ENCODE measurements around the gene ETV1. TPM values are rescaled to one million over a fixed set of nuclear protein-coding genes. Genes with fewer than 3 reads are reported as not detected.

The ETV1 gene
- total and polyA plus RNA-seq, 9 of the 15 experiments (the other 6 are each of a cell fraction or from before 2014, with no cell fraction given) = 7.2 to 27.4 (median 14.0) TPM

GRCh38 chr7:13989126-13989948, at the start of gene ETV1 (continued):
- TF ChIP-seq CTCFL (IDR thresholded peaks at IDR 0.05; ENCODE audit: borderline replicate concordance, insufficient read depth, low read depth, low read length, poor library complexity, severe bottlenecking) = peak; percentile 67
- no peak for TF ChIP-seq RHOXF2B (CRISPR knock-in tag; conservative IDR thresholded peaks at IDR 0.05)
- no peak for TF ChIP-seq EP300 (IDR thresholded peaks at IDR 0.05; ENCODE audit: low read length)
- peak; percentile 30 for TF ChIP-seq TAF9B (IDR thresholded peaks at IDR 0.05; ENCODE audit: partially characterized antibody)
- TF ChIP-seq ZFX (CRISPR knock-in tag; IDR thresholded peaks at IDR 0.05) = no peak
- peak; percentile 61; the same call in 1 of the 2 replicates for TF ChIP-seq HMBOX1 (IDR thresholded peaks at IDR 0.05)
- no peak for TF ChIP-seq NR3C1 (CRISPR knock-in tag; IDR thresholded peaks at IDR 0.05)
- TF ChIP-seq XRCC4 (IDR thresholded peaks at IDR 0.05; ENCODE audit: extremely low read depth, insufficient read depth, insufficient read length) = no peak
- no peak for TF ChIP-seq ZBTB12 (CRISPR knock-in tag; IDR thresholded peaks at IDR 0.05)
- TF ChIP-seq PML (IDR thresholded peaks at IDR 0.05; ENCODE audit: low read length) = peak; percentile 34; the same call in 1 of the 2 replicates
- no peak for TF ChIP-seq BHLHE40 (IDR thresholded peaks at IDR 0.05; ENCODE audit: low read length)
- TF ChIP-seq SNRNP70 (optimal IDR thresholded peaks at IDR 0.05; ENCODE audit: low read depth, low read length) = no peak
- no peak for TF ChIP-seq FOXO4 (CRISPR knock-in tag; IDR thresholded peaks at IDR 0.05)
- TF ChIP-seq TCF15 (CRISPR knock-in tag; IDR thresholded peaks at IDR 0.05) = no peak
- no peak for TF ChIP-seq THRB (CRISPR knock-in tag; conservative IDR thresholded peaks at IDR 0.05)
- 0 out of 4 replicates have a peak, but pooled peaks of 1 of the 2 experiments have one; percentile 2 for TF ChIP-seq FOXK2 (conservative IDR thresholded peaks at IDR 0.05 in 1 of 2, IDR thresholded peaks at IDR 0.05 in 1 of 2; ENCODE audit: low read depth in 2 of 2)
- peak in 1 of 2 experiments; percentile 10; a peak in 1 of 4 replicates for TF ChIP-seq RAD21 (CRISPR knock-in tag; conservative IDR thresholded peaks at IDR 0.05 in 1 of 2, IDR thresholded peaks at IDR 0.05 in 1 of 2)
- TF ChIP-seq MTF1 (CRISPR knock-in tag; IDR thresholded peaks at IDR 0.05; ENCODE audit: borderline replicate concordance) = no peak
- TF ChIP-seq DMBX1 (CRISPR knock-in tag; IDR thresholded peaks at IDR 0.05; ENCODE audit: borderline replicate concordance) = no peak
